ENCODE measurements around the gene MAP3K14.

MAP3K14 gene

GRCh38 chr17:45300060-45300751, 16.6 kb downstream of the MAP3K14 start:
- DNase-seq (ENCODE audit: low spot score): no peak

- no peak for DNase-seq (ENCODE audit: low spot score)
These were observed 17.5 kb downstream of the MAP3K14 start for GRCh38 chr17:45299361-45299760.

- DNase-seq (ENCODE audit: low spot score): no peak
These were observed 18.1 kb downstream of the MAP3K14 start for GRCh38 chr17:45298546-45299285.

GRCh38 chr17:45296833-45297124, 20.0 kb downstream of the MAP3K14 start:
- no peak for DNase-seq (ENCODE audit: low spot score)

GRCh38 chr17:45296003-45296832, 20.6 kb downstream of the MAP3K14 start:
- DNase-seq (ENCODE audit: low spot score): no peak

- no peak for DNase-seq (ENCODE audit: low spot score)
These were observed 22.3 kb downstream of the MAP3K14 start for GRCh38 chr17:45294506-45294905.

- peak; percentile 88 for DNase-seq (ENCODE audit: low spot score)
These were observed 23.2 kb downstream of the MAP3K14 start for GRCh38 chr17:45293413-45294211.

- no peak for DNase-seq (ENCODE audit: low spot score)
These were observed 24.0 kb downstream of the MAP3K14 start for GRCh38 chr17:45292696-45293412.

- no peak for DNase-seq (ENCODE audit: low spot score)
These were observed 25.5 kb downstream of the MAP3K14 start for GRCh38 chr17:45291171-45291805.

GRCh38 chr17:45290269-45290765, 26.5 kb downstream of the MAP3K14 start:
- no peak for DNase-seq (ENCODE audit: low spot score)

GRCh38 chr17:45289301-45290268, 27.2 kb downstream of the MAP3K14 start:
- DNase-seq (ENCODE audit: low spot score): no peak

GRCh38 chr17:45288825-45289224, 28.0 kb downstream of the MAP3K14 start:
- no peak for DNase-seq (ENCODE audit: low spot score)

- no peak for DNase-seq (ENCODE audit: low spot score)
These were observed 29.0 kb downstream of the MAP3K14 start for GRCh38 chr17:45287526-45288500.

GRCh38 chr17:45286286-45286685, 30.5 kb downstream of the MAP3K14 start:
- no peak for DNase-seq (ENCODE audit: low spot score)

- DNase-seq (ENCODE audit: low spot score): no peak
These were observed 32.4 kb downstream of the MAP3K14 start for GRCh38 chr17:45284176-45285140.

GRCh38 chr17:45283711-45284110, 33.1 kb downstream of the MAP3K14 start:
- DNase-seq (ENCODE audit: low spot score): no peak

Measured in SW480 (cell line).